Erythroblast (primary cell): ENCODE data around the gene OSBPL3.

Experiments used
- GATA1 ChIP-seq: IDR thresholded peaks from 2 replicates; pipeline ENCODE4 v1.6.1; 2011; ENCODE audit warnings: low read depth, mild to moderate bottlenecking, control low read depth, low read length, moderate library complexity
- POLR2A ChIP-seq: IDR thresholded peaks from 2 replicates; pipeline ENCODE4 v1.6.1; 2011; ENCODE audit warnings: mild to moderate bottlenecking, low read length

DNA sequence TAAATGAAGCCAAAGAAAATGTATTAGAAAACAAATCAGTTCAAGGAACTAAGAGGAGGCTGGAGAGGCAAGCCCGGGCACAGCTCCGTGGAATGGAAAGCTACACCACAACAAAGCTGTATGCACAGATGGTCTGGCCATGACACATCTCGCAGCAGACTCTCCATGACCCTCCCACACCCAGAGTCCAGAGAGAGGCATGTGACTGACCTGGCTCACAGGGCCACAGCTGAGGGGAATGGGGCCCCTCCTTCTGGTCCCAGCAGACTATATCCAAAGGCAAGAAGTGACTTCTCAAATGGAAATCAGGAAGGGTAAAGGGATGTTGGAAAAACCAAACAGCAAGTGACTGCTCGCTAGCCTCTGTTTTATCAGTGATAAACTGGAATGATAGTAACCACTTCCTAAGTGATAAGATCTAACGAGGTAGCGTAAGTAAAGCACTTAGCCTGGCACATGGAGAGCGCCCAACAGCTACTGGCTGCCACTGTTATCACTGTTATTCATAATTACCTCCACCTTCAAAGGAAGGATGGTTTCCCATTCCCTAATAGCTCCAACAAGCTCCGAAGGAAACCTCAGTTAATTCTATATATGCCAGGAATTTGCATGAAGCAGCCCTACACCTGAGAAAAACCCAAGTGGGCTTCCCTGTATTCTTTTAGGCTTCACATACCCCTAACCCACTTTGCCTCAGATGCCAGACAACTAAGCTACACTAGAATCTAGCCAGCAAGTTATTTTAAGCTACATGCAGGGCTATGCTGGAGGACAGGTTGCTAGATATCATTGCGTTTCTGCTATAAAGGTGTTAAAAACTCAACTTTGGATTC is 8.4 kb downstream of the OSBPL3 start:
- no peak for TF ChIP-seq POLR2A
- no peak for TF ChIP-seq GATA1
